CD4-positive, alpha-beta T cell (primary cell): ENCODE data around the gene MLXIP. TPM values are rescaled to one million over a fixed set of nuclear protein-coding genes. Genes with fewer than 3 reads are reported as not detected.

Experiments used
- ATAC-seq: fragments of 200-7000 bp; cut with Tn5 transposase; one replicate; pipeline ENCODE4 v1.10.0; 2022; ENCODE audit warnings: mild to moderate bottlenecking; ENCODE audit not compliant: poor library complexity
- CTCF ChIA-PET: fragments of 350-600 bp; sonication (Branson Sonifier 250); formaldehyde crosslinking; loops from one replicate; lab custom pipeline; 2021; ENCODE audit warnings: antibody characterized with exemption, inconsistent platforms; lab: Charles Lee
- POLR2A ChIA-PET: fragments of 350-600 bp; sonication (Branson Sonifier 250); formaldehyde crosslinking; loops from one replicate; lab custom pipeline; 2021; ENCODE audit warnings: antibody characterized with exemption, inconsistent platforms; lab: Charles Lee
- DNase-seq, 14 experiments: peaks; one replicate each; pipeline ENCODE4 v3.0.0-alpha.2; 2013 to 2020; ENCODE audit warnings: mixed read lengths in 2 of 14
- H3K27ac ChIP-seq, 2 donors: one replicate each; pipeline versions ENCODE4 v1.5.1 to v1.7.0; 2013; ENCODE audit warnings: low read length in 2 of 2, low read depth in 1 of 2, mild to moderate bottlenecking in 1 of 2
- H3K27me3 ChIP-seq, 2 experiments: 1 replicate in 1 of 2; 2 replicates in 1 of 2; pipeline versions ENCODE4 v1.6.1 to v1.7.0; 2013; ENCODE audit warnings: low read length in 2 of 2, control low read depth in 1 of 2, mild to moderate bottlenecking in 1 of 2, moderate library complexity in 1 of 2; ENCODE audit not compliant: insufficient read depth in 2 of 2, control insufficient read depth in 1 of 2
- H3K36me3 ChIP-seq: one replicate; pipeline ENCODE4 v1.6.1; 2013; ENCODE audit warnings: low read length, control low read depth; ENCODE audit not compliant: insufficient read depth
- H3K4me1 ChIP-seq: one replicate; pipeline ENCODE4 v1.6.1; 2013; ENCODE audit warnings: low read length, control low read depth; ENCODE audit not compliant: insufficient read depth
- H3K4me3 ChIP-seq: one replicate; pipeline ENCODE4 v1.5.1; 2013; ENCODE audit warnings: mild to moderate bottlenecking, low read length, moderate library complexity
- H3K9me3 ChIP-seq, 2 experiments: 1 replicate in 1 of 2; 2 replicates in 1 of 2; pipeline versions ENCODE4 v1.6.1 to v1.7.0; 2013; ENCODE audit warnings: low read length in 2 of 2, mild to moderate bottlenecking in 2 of 2, control low read depth in 1 of 2, moderate library complexity in 1 of 2; ENCODE audit not compliant: control insufficient read depth in 1 of 2, insufficient read depth in 1 of 2
- H3K27ac Mint-ChIP-seq: one replicate; pipeline ENCODE4 v1.8.0; 2020; ENCODE audit warnings: mixed read lengths
- H3K27me3 Mint-ChIP-seq: one replicate; pipeline ENCODE4 v1.8.0; 2021; ENCODE audit warnings: mixed read lengths
- H3K36me3 Mint-ChIP-seq: one replicate; pipeline ENCODE4 v1.8.0; 2021; ENCODE audit warnings: low read depth, mixed read lengths
- H3K4me1 Mint-ChIP-seq: one replicate; pipeline ENCODE4 v1.8.0; 2021; ENCODE audit warnings: low read depth, mixed read lengths
- H3K4me3 Mint-ChIP-seq: one replicate; pipeline ENCODE4 v1.8.0; 2020; ENCODE audit warnings: mild to moderate bottlenecking, mixed read lengths
- H3K9me3 Mint-ChIP-seq: one replicate; pipeline ENCODE4 v1.8.0; 2020; ENCODE audit warnings: mixed read lengths
- intact Hi-C, 2 experiments: fragments of 100-400 bp; cut with DNase I in 1 of 2; cut with micrococcal nuclease in 1 of 2; formaldehyde crosslinking; loops; one replicate each; pipeline versions ENCODE4 v1.15.1 to v1.9.0; 2023 to 2025; cut with DNase I, micrococcal nuclease
- total RNA-seq, 174 experiments: library from RNA in 2 of 174; stranded (reverse) in 2 of 174; gene quantifications; one replicate each; pipeline ENCODE4 v1.2.3 and lab custom pipeline; 2021 to 2026
- TF ChIP-seq, protein P1 (sequence below): fragments of 200-600 bp; IDR thresholded peaks from one replicate; pipeline ENCODE4 v1.8.0; 2022; ENCODE audit warnings: antibody characterized with exemption, mild to moderate bottlenecking

The MLXIP gene
- total RNA-seq, 2 experiments from 2014 or later: 98.0 to 99.3 TPM

DNA sequence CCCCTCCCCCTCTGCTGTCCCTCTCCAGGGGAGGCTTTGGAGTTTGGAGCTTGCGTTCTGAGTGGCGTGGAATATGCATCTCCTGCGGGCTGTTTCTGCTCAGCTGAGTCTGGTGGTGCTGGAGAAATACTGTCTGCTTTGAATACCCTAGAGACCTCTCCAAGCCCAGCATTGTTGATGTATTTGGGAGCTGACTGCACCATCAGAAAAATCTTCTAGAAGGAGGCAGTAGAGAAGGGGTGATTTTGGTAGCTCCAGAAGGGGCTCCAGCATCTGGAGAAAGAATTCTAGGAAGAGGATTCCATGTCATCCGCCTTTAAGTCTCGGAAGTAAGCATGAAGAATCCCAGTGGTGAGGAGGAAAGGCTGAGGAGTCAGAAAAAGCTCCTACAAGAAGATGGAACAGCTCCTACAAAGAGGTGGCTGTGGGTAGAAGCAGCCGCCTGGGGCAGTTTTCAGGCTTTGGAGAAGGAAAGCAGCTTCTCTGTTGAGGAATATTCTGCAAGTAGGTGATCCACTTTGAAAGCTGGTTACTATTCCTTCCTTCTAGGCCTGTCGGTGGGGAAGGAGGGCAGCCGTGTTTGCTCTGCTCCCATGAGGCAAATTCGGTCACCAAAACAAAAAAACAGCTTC lies 9.7 kb downstream of the MLXIP start:
- DNase-seq (no peak), ATAC-seq (no peak)
- peaks cover 43% of the 10 kb centered on the region for H3K36me3 Mint-ChIP-seq
- Histone ChIP-seq H3K9me3 (no peaks in the 10 kb centered on the region), H3K36me3 (peaks cover 23% of the 10 kb centered on the region), H3K4me1 (peaks cover 77% of the 10 kb centered on the region), H3K27me3 (no peaks in the 10 kb centered on the region), H3K4me3 (no peak overlapping the region), H3K27ac (peak overlapping the region in 1 of 2 donors; percentile 7)
- intact Hi-C loops: no loop called here
- TF ChIP-seq, protein P1, sequence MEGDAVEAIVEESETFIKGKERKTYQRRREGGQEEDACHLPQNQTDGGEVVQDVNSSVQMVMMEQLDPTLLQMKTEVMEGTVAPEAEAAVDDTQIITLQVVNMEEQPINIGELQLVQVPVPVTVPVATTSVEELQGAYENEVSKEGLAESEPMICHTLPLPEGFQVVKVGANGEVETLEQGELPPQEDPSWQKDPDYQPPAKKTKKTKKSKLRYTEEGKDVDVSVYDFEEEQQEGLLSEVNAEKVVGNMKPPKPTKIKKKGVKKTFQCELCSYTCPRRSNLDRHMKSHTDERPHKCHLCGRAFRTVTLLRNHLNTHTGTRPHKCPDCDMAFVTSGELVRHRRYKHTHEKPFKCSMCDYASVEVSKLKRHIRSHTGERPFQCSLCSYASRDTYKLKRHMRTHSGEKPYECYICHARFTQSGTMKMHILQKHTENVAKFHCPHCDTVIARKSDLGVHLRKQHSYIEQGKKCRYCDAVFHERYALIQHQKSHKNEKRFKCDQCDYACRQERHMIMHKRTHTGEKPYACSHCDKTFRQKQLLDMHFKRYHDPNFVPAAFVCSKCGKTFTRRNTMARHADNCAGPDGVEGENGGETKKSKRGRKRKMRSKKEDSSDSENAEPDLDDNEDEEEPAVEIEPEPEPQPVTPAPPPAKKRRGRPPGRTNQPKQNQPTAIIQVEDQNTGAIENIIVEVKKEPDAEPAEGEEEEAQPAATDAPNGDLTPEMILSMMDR: no peak
- peaks cover 64% of the 10 kb centered on the region for H3K4me1 Mint-ChIP-seq
- H3K27ac Mint-ChIP-seq: no peak overlapping the region
- no peaks in the 10 kb centered on the region for H3K27me3 Mint-ChIP-seq
- H3K9me3 Mint-ChIP-seq: no peaks in the 10 kb centered on the region
- ChIA-PET POLR2A (interaction anchor here (0.7 to 3.2 kb wide), 8 partner anchors 8 to 1860 kb away, joined by 3 to 24 read pairs (median 7); partner anchors contain the start of gene MLXIP), CTCF (interaction anchor here (0.7 to 3.0 kb wide), 3 partner anchors 8 to 34 kb away, joined by 4 to 10 read pairs (median 8); no protein-coding TSS in a partner anchor)
- H3K4me3 Mint-ChIP-seq: peak overlapping the region; percentile 30

DNA sequence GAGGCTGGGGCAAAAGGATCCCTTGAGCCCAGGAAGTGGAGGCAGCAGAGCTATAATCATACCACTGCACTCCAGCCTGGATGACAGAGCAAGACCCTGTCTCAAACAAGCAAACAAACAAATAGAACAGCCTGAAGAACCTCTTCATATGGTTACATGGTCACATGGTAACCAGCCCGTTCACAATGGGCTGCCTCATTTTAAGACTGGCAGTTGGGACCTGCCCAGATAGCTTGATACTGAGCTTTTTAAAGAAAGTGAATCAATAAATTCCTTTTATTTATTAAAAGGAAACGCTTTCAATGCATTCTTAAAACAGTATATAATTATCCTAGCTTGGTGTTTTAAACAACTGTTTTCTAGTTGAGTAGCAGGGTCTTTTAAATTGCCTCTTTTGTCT lies 10.5 kb downstream of the MLXIP start:
- intact Hi-C loops: no loop called here

DNA sequence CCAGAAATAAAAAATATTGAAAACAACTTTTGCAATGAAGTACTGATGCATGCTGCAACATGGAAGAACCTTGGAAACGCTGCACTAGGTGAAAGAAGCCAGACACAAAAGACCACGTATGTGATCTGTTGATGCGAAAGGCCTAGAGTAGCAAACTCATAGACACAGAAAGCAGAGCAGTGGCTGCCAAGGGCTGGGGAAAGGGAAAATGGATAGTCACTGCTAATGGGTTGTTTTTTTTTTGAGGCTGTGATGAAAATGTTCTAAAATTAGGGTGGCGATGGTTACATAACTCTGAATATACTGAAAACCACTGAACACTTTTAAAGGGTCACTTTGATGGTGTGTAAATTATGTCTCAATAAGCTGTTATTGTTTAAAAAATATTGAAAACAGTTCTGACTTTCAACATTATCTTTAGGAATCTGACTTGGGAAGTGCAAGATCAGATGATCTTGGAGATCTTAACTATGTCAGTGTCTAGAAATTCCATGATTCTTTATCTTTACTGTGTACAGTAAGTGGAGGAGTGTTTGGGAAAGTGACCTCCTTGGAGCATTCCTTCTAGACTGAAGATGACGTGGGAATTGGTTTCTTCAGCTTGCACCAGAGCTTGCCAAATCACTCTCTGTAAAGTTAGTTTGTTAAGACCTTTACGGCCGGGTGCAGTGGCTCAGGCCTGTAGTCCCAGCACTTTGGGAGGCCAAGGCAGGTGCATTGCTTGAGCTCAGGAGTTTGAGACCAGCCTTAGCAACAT lies 12.4 kb downstream of the MLXIP start:
- CTCF ChIA-PET: interaction anchor here (1.8 kb wide), 1 partner anchor 9 kb away, joined by 7 read pairs; no protein-coding TSS in a partner anchor
- ATAC-seq: no peak
- POLR2A ChIA-PET: interaction anchor here (0.8 to 1.6 kb wide), 4 partner anchors 10 to 18 kb away, joined by 3 to 8 read pairs (median 4); partner anchors contain the start of gene MLXIP
- Mint-ChIP-seq H3K4me3 (peak overlapping the region; percentile 35), H3K9me3 (no peaks in the 10 kb centered on the region), H3K27ac (no peak overlapping the region), H3K4me1 (peaks cover 41% of the 10 kb centered on the region), H3K36me3 (peaks cover 28% of the 10 kb centered on the region), H3K27me3 (no peaks in the 10 kb centered on the region)
- Histone ChIP-seq H3K4me3 (no peak overlapping the region), H3K27me3 (no peaks in the 10 kb centered on the region), H3K9me3 (no peaks in the 10 kb centered on the region), H3K36me3 (peaks cover 14% of the 10 kb centered on the region), H3K4me1 (peaks cover 77% of the 10 kb centered on the region), H3K27ac (no peak overlapping the region)
- TF ChIP-seq, protein P1: no peak
- no peak for DNase-seq
- intact Hi-C loops: no loop called here

More for the DNA sequence above, 10.5 kb downstream of the MLXIP start:
- Mint-ChIP-seq H3K36me3 (peaks cover 37% of the 10 kb centered on the region), H3K4me1 (peaks cover 56% of the 10 kb centered on the region), H3K27ac (no peak overlapping the region), H3K9me3 (no peaks in the 10 kb centered on the region), H3K4me3 (peak overlapping the region; percentile 34), H3K27me3 (no peaks in the 10 kb centered on the region)
- CTCF ChIA-PET: interaction anchor here (0.7 to 3.0 kb wide), 5 partner anchors 8 to 35 kb away, joined by 3 to 10 read pairs (median 4); no protein-coding TSS in a partner anchor
- DNase-seq: no peak
- POLR2A ChIA-PET: interaction anchor here (1.0 to 3.2 kb wide), 8 partner anchors 9 to 27 kb away, joined by 3 to 24 read pairs (median 8); partner anchors contain the start of gene MLXIP
- peaks cover 19% of the 10 kb centered on the region for H3K36me3 ChIP-seq
- H3K9me3 ChIP-seq: no peaks in the 10 kb centered on the region
- H3K27me3 ChIP-seq: no peaks in the 10 kb centered on the region
- TF ChIP-seq, protein P1: no peak
- H3K4me3 ChIP-seq: no peak overlapping the region
- no peak for ATAC-seq
- peaks cover 77% of the 10 kb centered on the region for H3K4me1 ChIP-seq
- H3K27ac ChIP-seq: no peak overlapping the region
